Lung (tissue), 12 donors: ENCODE data around the gene EPB41L3. TPM values are rescaled to one million over a fixed set of nuclear protein-coding genes. Genes with fewer than 3 reads are reported as not detected.

Experiments
- ATAC-seq: fragments of 200-7000 bp; cut with Tn5 transposase; one replicate; pipeline ENCODE4 v1.9.1; 2020; ENCODE audit warnings: moderate number of reproducible peaks; ENCODE audit not compliant: insufficient read depth, low FRiP score
- DNase-seq, 3 donors: peaks; one replicate each; pipeline ENCODE4 v3.0.0-alpha.2; 2013 to 2017
- H3K27ac ChIP-seq, 2 donors: one replicate each; pipeline ENCODE4 v1.5.1; 2013; ENCODE audit warnings: mild to moderate bottlenecking in 2 of 2, moderate library complexity in 2 of 2, control low read depth in 1 of 2, inconsistent platforms in 1 of 2, low read depth in 1 of 2, low read length in 1 of 2
- H3K27me3 ChIP-seq, 3 donors: one replicate each; pipeline ENCODE4 v1.5.1; 2013; ENCODE audit warnings: low read length in 2 of 3; ENCODE audit not compliant: control insufficient read depth in 3 of 3, insufficient read depth in 3 of 3
- H3K36me3 ChIP-seq, 4 donors: one replicate each; pipeline ENCODE4 v1.5.1; 2013; ENCODE audit warnings: low read length in 4 of 4, mild to moderate bottlenecking in 1 of 4, moderate library complexity in 1 of 4; ENCODE audit not compliant: control insufficient read depth in 4 of 4, insufficient read depth in 4 of 4
- H3K4me1 ChIP-seq, 5 donors: one replicate each; pipeline ENCODE4 v1.5.1; 2013; ENCODE audit warnings: low read length in 5 of 5, mild to moderate bottlenecking in 2 of 5, moderate library complexity in 1 of 5; ENCODE audit not compliant: control insufficient read depth in 5 of 5, insufficient read depth in 5 of 5
- H3K4me3 ChIP-seq: one replicate; pipeline ENCODE4 v1.5.1; 2013; ENCODE audit warnings: mild to moderate bottlenecking, control low read depth, moderate library complexity
- H3K9ac ChIP-seq, 2 donors: one replicate each; pipeline ENCODE4 v1.5.1; 2013; ENCODE audit warnings: low read length in 2 of 2, control low read depth in 1 of 2; ENCODE audit not compliant: insufficient read depth in 1 of 2
- H3K9me3 ChIP-seq, 4 donors: one replicate each; pipeline ENCODE4 v1.5.1; 2013; ENCODE audit warnings: low read length in 3 of 4, mild to moderate bottlenecking in 1 of 4, moderate library complexity in 1 of 4; ENCODE audit not compliant: control insufficient read depth in 4 of 4, insufficient read depth in 3 of 4
- WGBS, 2 donors: extraction: QIAGEN DNeasy Blood & Tissue Kit; methylation state at CpG; one replicate each; pipeline ENCODE4 v1.1.7; 2013; 5-methylcytosine and 5-hydroxymethylcytosine counted together
- polyA plus RNA-seq, 2 donors: library from polyadenylated mRNA; stranded (reverse); fragments of 200-250 nt; gene quantifications; one replicate each; pipeline ENCODE4 v1.2.1, GENCODE V29; 2013
- total RNA-seq, 2 donors: library from RNA; depleted of rRNA in 1 of 2; stranded (reverse); fragments of >200 nt in 1 of 2; gene quantifications; one replicate each; pipeline ENCODE4 v1.2.1, GENCODE V29; 2014 to 2021
- TF ChIP-seq, protein P1 (sequence below): IDR thresholded peaks from 2 replicates; pipeline ENCODE4 v1.5.1; 2012; ENCODE audit warnings: mild to moderate bottlenecking; ENCODE audit errors: control extremely low read depth, extremely low read depth
- donor health status: control.
- donor health status: control.
- donor health status: Bipolar disorder and iron deficiency.
- donor health status: healthy.
- donor health status: DM: yes; HTN: yes; CAD: no.

EPB41L3 gene
- total and polyA plus RNA-seq, 4 donors, result 19.0 to 64.0 (median 39.9) TPM

DNA sequence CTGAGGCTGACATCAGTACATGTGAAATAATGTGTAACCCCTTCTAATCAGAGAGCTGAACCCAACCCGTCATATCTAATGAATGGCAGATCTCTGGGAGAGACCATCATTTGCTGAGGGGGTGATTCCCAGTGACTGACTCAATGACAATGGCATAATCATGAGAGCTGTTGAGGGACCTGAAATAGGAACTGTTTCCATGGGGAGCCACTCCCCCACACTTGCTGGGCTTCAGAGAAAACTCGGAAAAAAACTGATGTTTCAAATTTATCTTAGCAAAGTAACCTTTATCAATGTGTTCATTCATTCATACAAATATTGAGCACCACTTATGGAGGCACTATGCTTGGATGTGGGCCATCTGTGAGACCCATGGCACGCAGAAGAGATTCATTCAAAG is 154.9 kb downstream of the EPB41L3 start:
- Histone ChIP-seq H3K4me3 (no peak overlapping the region), H3K27ac (no peak overlapping the region), H3K36me3 (peaks cover 0 to 1% (median 0%) of the 10 kb centered on the region in 4 donors), H3K4me1 (no peaks in the 10 kb centered on the region), H3K9ac (no peak overlapping the region), H3K27me3 (no peaks in the 10 kb centered on the region), H3K9me3 (no peaks in the 10 kb centered on the region)
- WGBS, 2 donors, result 81 to 88% methylated on average over 3 of the region's 3 CpGs
- DNase-seq, result no peak
- ATAC-seq, result no peak
- TF ChIP-seq, protein P1, sequence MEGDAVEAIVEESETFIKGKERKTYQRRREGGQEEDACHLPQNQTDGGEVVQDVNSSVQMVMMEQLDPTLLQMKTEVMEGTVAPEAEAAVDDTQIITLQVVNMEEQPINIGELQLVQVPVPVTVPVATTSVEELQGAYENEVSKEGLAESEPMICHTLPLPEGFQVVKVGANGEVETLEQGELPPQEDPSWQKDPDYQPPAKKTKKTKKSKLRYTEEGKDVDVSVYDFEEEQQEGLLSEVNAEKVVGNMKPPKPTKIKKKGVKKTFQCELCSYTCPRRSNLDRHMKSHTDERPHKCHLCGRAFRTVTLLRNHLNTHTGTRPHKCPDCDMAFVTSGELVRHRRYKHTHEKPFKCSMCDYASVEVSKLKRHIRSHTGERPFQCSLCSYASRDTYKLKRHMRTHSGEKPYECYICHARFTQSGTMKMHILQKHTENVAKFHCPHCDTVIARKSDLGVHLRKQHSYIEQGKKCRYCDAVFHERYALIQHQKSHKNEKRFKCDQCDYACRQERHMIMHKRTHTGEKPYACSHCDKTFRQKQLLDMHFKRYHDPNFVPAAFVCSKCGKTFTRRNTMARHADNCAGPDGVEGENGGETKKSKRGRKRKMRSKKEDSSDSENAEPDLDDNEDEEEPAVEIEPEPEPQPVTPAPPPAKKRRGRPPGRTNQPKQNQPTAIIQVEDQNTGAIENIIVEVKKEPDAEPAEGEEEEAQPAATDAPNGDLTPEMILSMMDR, result no peak

DNA sequence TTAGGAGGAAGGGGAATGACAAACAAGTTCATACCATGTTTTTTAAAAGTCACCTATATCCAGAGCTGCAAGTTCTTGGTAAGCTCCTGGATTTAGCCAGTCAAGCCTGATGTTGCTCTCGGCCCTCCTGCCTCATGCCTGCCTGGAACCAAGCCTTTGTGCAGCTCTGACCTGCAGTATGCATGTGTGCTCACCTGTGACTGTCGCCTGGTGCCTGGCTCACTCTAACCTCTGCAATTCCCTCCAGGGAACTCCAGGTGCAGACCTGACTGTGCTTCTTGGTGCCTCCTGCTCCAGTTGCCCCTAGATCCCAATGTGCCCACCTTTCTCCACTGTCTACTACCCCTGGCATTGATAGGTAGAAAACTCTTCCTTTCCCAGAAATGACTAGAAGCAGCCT is 163.2 kb downstream of the EPB41L3 start:
- ATAC-seq, result no peak
- no peak for DNase-seq

DNA sequence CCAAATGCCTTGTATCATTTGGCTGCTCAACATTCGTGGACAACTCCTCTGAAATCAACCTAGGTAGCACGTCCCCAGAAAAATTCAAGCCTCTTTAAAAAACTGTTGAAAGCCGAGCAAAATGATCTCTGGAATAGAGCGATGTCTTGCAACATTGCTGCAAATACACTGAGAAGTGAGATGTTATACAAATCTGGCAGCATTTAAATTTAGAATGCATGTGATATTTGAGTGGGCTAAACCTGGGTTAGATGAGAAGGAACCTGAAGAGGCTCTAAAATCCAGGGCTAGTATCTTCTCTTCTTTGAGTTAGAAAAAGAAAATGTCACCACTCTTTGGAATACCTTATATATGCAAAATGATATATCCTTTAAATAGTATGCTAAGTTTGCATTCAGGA is 166.8 kb downstream of the EPB41L3 start:
- WGBS, 2 donors, result 87 to 93% methylated on average over 4 of the region's 4 CpGs
- TF ChIP-seq, protein P1, result no peak
- no peak for ATAC-seq
- Histone ChIP-seq H3K27ac (no peak overlapping the region), H3K4me3 (no peak overlapping the region), H3K9ac (no peak overlapping the region), H3K9me3 (no peaks in the 10 kb centered on the region), H3K36me3 (no peaks in the 10 kb centered on the region), H3K27me3 (no peaks in the 10 kb centered on the region), H3K4me1 (no peaks in the 10 kb centered on the region)
- DNase-seq, result no peak

More for the DNA sequence above, 163.2 kb downstream of the EPB41L3 start:
- H3K27ac ChIP-seq, result no peak overlapping the region
- no peak overlapping the region for H3K4me3 ChIP-seq
- WGBS, 2 donors, result 62 to 93% methylated on average over 2 of the region's 2 CpGs
- H3K9ac ChIP-seq, result no peak overlapping the region
- no peaks in the 10 kb centered on the region for H3K4me1 ChIP-seq
- no peaks in the 10 kb centered on the region for H3K9me3 ChIP-seq
- no peaks in the 10 kb centered on the region for H3K36me3 ChIP-seq
- H3K27me3 ChIP-seq, result no peaks in the 10 kb centered on the region
- TF ChIP-seq, protein P1, result no peak

DNA sequence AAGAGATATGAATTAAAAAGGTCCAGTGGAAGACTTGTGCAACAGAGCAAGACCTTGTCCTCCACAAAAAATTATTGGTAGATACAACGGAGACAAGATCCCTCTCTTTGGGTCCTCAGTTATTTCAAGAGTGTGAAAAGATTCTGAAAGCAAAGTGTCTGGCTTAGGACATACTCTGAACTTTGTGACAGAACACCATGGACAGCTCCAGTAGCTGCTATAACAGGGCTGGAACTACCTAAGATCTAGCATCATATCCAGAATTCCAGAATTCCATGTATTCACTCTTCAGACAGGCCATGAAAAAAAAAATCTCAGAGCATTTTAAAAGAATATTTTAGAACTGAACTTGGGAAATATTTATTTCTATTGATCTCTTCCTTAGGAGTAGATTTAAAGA is 173.5 kb downstream of the EPB41L3 start:
- no peaks in the 10 kb centered on the region for H3K4me1 ChIP-seq
- DNase-seq, result peak in 1 of 3 donors; percentile 56
- 74 to 75% methylated on average over 1 of the region's 1 CpG for WGBS, 2 donors

More for the DNA sequence above, 173.5 kb downstream of the EPB41L3 start:
- ATAC-seq, result no peak
- TF ChIP-seq, protein P1, result no peak
- no peaks in the 10 kb centered on the region for H3K36me3 ChIP-seq
- H3K27me3 ChIP-seq, result no peaks in the 10 kb centered on the region
- H3K9me3 ChIP-seq, result no peaks in the 10 kb centered on the region
- no peak overlapping the region for H3K4me3 ChIP-seq
- H3K9ac ChIP-seq, result no peak overlapping the region
- no peak overlapping the region for H3K27ac ChIP-seq
